Nucleus accumbens (tissue), 56 donors: ENCODE measurements around the gene PFKFB3.
"Not testable (repeated sequence)": the region's sequence is repeated elsewhere in the genome, so short reads cannot be mapped to it uniquely, and the experiment has no call there.

ENCODE experiments used
- DNase-seq, 56 donors: peaks; one replicate each; lab custom pipeline; 2025; lab: John Stamatoyannopoulos, UW

Gene PFKFB3

GRCh38 chr10:6232846-6233724, 30.4 kb downstream of the PFKFB3 start:
- peak in 29 of 56 donors; percentile 15 to 77 (median 49) for DNase-seq

- no peak for DNase-seq
Observed at GRCh38 chr10:6233725-6234277, 31.1 kb downstream of the PFKFB3 start.

- DNase-seq, result no peak
Observed at GRCh38 chr10:6234371-6234770, 31.6 kb downstream of the PFKFB3 start.

DNA sequence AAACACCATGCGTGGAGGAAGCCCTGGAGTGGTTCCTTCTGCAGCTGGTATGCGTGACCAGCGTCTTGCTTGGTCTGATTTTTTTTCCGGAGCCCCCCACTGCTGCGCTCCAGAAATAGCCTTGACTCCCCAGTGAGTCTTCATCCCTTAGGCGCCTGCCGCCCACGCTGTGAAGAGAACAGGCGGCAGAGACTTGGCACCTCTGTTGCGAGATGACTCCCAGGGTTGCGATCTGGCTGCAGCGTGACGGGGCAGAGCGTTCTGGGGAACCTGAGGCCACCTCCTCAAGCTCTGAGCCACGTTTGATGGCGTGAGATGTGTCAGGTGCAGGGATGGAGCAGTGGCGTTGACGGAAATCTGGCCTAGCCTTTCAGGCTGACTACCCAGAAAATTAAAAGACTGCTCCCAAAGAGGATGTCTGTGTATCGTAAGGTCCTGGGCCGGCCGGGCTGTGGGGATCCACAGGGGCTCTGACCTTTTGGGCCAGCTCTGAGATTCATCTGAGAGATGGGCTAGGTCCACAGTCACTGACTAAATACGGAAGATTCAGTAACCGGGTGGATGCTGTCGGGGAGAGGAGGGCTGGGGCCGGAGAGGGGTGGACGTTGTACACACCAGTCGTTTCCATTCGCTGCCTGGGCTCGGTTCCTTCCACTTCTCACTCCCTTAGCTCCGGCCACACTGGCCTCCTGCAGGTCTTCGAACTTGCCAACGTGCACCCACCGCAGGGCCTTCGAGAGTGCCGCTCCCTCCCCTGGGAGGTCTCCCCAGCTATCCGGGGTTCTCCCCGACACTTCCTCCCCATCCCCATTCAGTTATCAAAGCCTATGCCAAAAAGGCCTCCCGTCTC, 33.8 kb downstream of the PFKFB3 start:
- peak in 1 of 56 donors; percentile 30 for DNase-seq

DNA sequence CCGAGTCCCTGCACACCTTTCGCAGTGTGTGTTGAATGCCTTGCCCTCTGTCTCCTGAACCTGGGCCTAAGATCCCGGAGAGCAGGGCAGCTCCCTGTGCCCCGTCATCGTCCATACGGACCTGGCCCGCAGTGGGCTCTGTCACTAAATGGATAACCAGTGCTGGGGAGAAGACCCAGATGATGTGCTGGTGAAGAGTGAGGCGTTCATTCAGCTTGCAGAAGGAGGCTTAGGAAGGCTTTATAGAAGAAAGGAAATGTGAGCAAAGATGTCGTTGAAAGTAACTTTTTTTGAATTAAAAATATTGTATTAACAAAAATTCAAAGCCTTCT, 34.4 kb downstream of the PFKFB3 start:
- DNase-seq, result no peak

- not testable (repeated sequence) for DNase-seq
Observed at GRCh38 chr10:6238587-6239212, 36.0 kb downstream of the PFKFB3 start.

DNA sequence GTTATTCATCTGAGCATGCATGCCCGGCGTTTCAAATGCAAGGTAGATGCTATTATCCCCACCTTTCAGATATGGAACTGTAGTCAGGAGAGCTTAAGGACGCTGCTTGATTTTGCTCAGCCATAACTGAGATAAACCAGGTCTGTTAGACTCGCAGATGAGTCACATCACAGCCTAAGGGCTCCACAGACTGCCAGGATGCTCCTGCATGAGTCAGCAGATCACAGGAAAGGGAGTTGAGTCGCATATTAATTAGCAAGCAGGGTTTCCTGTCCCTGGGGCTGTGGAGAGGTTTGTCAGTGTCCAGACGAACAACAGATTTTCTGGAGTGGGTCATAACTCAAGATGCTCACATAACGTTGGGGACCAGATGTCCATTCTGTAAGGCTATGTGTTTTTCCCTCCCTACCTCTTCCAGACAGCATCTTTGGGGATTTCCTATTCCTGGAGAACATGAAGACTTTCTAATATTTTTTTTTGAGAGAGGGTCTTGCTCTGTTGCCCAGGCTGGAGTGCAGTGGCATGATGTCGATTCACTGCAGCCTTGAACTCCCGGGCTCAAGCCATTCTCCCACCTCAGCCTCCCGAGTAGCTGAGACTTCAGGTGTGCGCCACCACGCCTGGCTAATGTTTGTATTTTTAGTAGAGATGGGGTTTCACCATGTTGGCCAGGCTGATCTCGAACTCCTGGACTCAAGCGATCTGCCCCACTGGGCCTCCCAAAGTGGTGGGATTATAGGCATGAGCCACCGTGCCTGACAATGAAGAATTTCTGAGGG, 36.7 kb downstream of the PFKFB3 start:
- DNase-seq, result peak in 12 of 56 donors; percentile 9 to 60 (median 40)

GRCh38 chr10:6240254-6240653, 37.5 kb downstream of the PFKFB3 start:
- no peak for DNase-seq

GRCh38 chr10:6242089-6242488, 39.4 kb downstream of the PFKFB3 start:
- no peak for DNase-seq

DNA sequence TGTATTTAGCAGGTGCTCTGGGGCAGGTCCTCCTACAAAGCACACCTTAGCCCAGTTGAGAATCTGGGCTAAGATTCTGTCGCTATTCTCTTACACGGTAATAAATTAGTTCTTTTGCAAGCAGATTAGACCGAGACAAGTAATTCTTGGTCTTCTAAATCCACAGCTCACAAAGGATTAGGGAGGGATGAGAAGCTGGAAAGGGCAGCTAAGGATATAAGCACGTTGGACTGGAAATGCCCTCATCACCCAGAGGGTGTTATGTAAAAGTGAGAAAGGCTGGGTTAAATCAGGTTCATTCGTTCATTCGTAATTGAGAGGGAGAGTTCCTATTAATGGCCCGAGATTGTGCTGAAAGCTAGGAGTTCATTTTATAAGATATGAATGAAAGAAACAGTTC, 41.8 kb downstream of the PFKFB3 start:
- DNase-seq, result no peak

DNA sequence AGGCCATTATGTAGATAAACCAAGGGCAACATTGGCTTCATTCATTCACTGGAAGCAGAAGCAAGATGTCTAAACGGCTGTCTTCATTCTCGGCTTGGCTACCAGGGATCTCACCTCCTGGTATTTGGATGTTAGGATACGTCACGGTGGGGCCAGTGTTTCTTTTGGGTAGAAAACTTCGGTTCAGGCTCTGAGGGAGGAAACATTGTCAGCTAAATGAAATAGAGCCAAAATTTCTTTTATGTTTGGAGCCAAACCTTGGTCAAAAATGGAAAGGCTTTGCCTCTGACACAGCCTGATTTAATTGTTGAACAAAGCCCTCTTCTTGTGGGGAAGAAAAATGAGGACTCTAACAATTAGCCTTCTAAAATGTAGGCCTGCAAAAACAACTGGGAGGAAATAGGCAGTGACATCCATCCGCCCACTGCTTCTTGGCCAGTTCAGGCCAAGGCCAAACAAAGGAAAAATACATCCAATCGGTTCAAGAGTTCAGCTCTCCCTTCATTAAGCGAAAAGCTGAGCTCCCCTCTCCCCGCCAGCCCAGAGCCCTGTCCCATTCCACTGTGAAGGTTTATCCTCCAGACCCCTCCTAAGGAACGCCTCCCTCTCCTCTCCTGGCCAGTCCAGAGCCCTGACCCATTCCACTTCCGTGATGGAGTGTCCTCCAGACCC, 44.4 kb downstream of the PFKFB3 start:
- DNase-seq, result peak in 31 of 56 donors; percentile 17 to 83 (median 48)

- not testable (repeated sequence) for DNase-seq
Observed at GRCh38 chr10:6248908-6249307, 46.2 kb downstream of the PFKFB3 start.

- no peak for DNase-seq
Observed at GRCh38 chr10:6249698-6250097, 47.0 kb downstream of the PFKFB3 start.

GRCh38 chr10:6250745-6251144, 48.0 kb downstream of the PFKFB3 start:
- DNase-seq, result no peak

GRCh38 chr10:6254201-6254600, 51.5 kb downstream of the PFKFB3 start:
- DNase-seq, result no peak

DNA sequence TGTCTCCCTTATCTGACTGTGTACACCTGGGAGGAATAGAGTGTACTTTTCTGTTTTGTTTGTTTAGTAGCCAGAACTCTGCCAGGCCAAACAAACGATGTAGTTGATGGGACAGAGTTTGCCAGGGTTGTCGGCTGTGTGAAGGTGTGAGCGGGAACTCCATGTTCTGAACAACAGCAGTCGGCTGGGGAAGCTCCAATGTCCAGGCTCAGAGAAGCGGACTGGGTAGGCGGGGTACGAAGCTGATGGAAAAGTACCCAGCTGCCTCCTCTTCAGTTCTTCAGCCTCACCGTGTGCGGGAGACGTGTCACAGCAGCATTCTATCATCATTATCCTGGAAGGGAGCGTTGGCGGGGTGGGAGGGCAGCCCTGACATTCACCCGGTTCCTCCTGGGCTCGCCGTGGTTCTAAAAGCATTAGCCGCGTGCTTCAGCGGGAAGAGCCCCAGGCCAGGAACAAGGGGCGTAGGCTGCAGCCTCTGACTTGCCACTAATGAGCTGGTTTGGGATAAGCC, 52.9 kb downstream of the PFKFB3 start:
- no peak for DNase-seq

DNA sequence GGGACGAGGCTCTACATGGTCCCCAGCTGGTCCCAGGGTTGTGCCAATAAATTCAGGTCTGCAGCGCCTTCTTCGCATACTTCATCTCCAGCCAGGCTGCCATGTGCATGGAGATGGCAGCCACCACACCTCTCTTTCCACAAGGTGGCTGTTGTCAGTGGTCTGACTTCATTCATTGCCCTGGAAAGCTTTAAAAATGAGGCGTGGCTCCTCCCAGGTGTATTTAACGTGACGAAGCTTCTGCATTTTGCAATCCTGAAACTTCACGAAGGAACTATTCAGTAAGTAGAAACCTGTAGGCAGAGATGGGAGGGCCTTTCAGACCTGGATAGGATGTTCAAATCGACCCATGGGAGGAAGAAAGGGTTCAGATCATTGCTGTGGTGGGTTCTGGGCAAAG, 53.7 kb downstream of the PFKFB3 start:
- no peak for DNase-seq

- DNase-seq, result no peak
Observed at GRCh38 chr10:6259153-6259552, 56.4 kb downstream of the PFKFB3 start.

DNA sequence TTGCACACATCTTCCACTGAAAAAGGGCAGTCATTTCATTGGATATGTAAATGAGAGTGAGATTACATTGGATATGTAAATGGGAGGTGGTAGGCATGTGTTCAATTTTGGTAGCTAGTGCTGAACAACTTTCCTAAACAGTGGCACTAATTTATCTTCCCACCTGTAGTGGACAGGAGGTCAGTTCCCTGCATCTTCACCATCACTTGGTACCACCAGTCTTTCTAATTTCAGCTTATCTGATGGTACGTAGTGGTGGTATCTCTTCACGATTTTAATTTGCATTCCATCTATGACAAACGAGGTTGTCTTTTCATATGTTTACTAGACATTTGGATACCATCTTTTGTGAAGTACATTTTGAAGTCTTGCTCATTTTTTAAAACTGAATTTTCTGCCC, 58.1 kb downstream of the PFKFB3 start:
- no peak for DNase-seq
